Mesenchymal stem cell (in vitro differentiated cells and primary cell): ENCODE results near the gene ZFYVE28.

Experiments
- DNase-seq: peaks from one replicate; pipeline ENCODE4 v3.0.0-alpha.2; 2013
- H2AFZ ChIP-seq: one replicate; pipeline ENCODE4 v1.6.1; 2013; ENCODE audit warnings: low read depth, mild to moderate bottlenecking, control low read depth, inconsistent platforms, low read length, moderate library complexity
- H2AK5ac ChIP-seq: 2 replicates; pipeline ENCODE4 v1.6.1; 2013; ENCODE audit warnings: low read length, moderate library complexity, mild to moderate bottlenecking, inconsistent platforms; ENCODE audit not compliant: severe bottlenecking
- H2BK120ac ChIP-seq: one replicate; pipeline ENCODE4 v1.6.1; 2013; ENCODE audit warnings: low read depth, mild to moderate bottlenecking, inconsistent platforms, low read length, moderate library complexity
- H2BK12ac ChIP-seq, 2 experiments: one replicate each; pipeline ENCODE4 v1.6.1; 2013; ENCODE audit warnings: inconsistent platforms in 2 of 2, low read length in 2 of 2, mild to moderate bottlenecking in 2 of 2, moderate library complexity in 2 of 2, control low read depth in 1 of 2
- H2BK15ac ChIP-seq: one replicate; pipeline ENCODE4 v1.6.1; 2013; ENCODE audit warnings: mild to moderate bottlenecking, low read depth, inconsistent platforms; ENCODE audit not compliant: poor library complexity, severe bottlenecking
- H2BK5ac ChIP-seq: 2 replicates; pipeline ENCODE4 v1.6.1; 2013; ENCODE audit warnings: low read depth, mild to moderate bottlenecking, low read length, control low read depth, inconsistent platforms; ENCODE audit not compliant: poor library complexity, severe bottlenecking
- H3K14ac ChIP-seq, 2 experiments: one replicate each; pipeline ENCODE4 v1.6.1; 2013; ENCODE audit warnings: inconsistent platforms in 2 of 2, low read length in 2 of 2, control low read depth in 1 of 2, mild to moderate bottlenecking in 1 of 2, moderate library complexity in 1 of 2
- H3K18ac ChIP-seq, 2 experiments: one replicate each; pipeline ENCODE4 v1.6.1; 2013; ENCODE audit warnings: inconsistent platforms in 2 of 2, low read length in 2 of 2, control low read depth in 1 of 2, low read depth in 1 of 2, mild to moderate bottlenecking in 1 of 2
- H3K23ac ChIP-seq, 2 experiments: one replicate each; pipeline ENCODE4 v1.6.1; 2013; ENCODE audit warnings: inconsistent platforms in 2 of 2, low read length in 2 of 2, mild to moderate bottlenecking in 2 of 2, moderate library complexity in 2 of 2, control low read depth in 1 of 2
- H3K27ac ChIP-seq: 2 replicates; pipeline ENCODE4 v1.5.1; 2013; ENCODE audit warnings: mild to moderate bottlenecking, moderate library complexity, low read length, control low read depth, inconsistent platforms; ENCODE audit not compliant: poor library complexity, severe bottlenecking
- H3K27me3 ChIP-seq, 2 experiments: 2 replicates each; pipeline versions ENCODE4 v1.6.1 to v1.7.0; 2013; ENCODE audit warnings: low read length in 2 of 2, mild to moderate bottlenecking in 2 of 2, moderate library complexity in 2 of 2, control low read depth in 1 of 2, inconsistent platforms in 1 of 2; ENCODE audit not compliant: control insufficient read depth in 1 of 2, insufficient read depth in 1 of 2
- H3K36me3 ChIP-seq, 2 experiments: 2 replicates each; pipeline versions ENCODE4 v1.6.1 to v1.7.0; 2013; ENCODE audit warnings: low read length in 2 of 2, control low read depth in 1 of 2, inconsistent platforms in 1 of 2, low read depth in 1 of 2, mild to moderate bottlenecking in 1 of 2; ENCODE audit not compliant: insufficient read depth in 2 of 2, control insufficient read depth in 1 of 2
- H3K4ac ChIP-seq, 2 experiments: one replicate each; pipeline ENCODE4 v1.6.1; 2013; ENCODE audit warnings: inconsistent platforms in 2 of 2, low read length in 2 of 2, mild to moderate bottlenecking in 2 of 2, moderate library complexity in 2 of 2, control low read depth in 1 of 2, low read depth in 1 of 2
- H3K4me1 ChIP-seq: 2 replicates; pipeline ENCODE4 v1.6.1; 2013; ENCODE audit warnings: low read depth, low read length, control low read depth; ENCODE audit not compliant: control insufficient read depth, insufficient read depth
- H3K4me2 ChIP-seq: 2 replicates; pipeline ENCODE4 v1.6.1; 2013; ENCODE audit warnings: low read length, mild to moderate bottlenecking, inconsistent platforms; ENCODE audit not compliant: poor library complexity, severe bottlenecking
- H3K4me3 ChIP-seq, 2 experiments: 2 replicates each; pipeline versions ENCODE4 v1.5.1 to v1.7.0; 2013; ENCODE audit warnings: low read length in 2 of 2, mild to moderate bottlenecking in 2 of 2, control low read depth in 1 of 2, low read depth in 1 of 2; ENCODE audit not compliant: insufficient read depth in 1 of 2
- H3K79me1 ChIP-seq: replicated peaks from 2 replicates; pipeline ENCODE4 v1.6.1; 2013; ENCODE audit warnings: mild to moderate bottlenecking, control low read depth, low read length, inconsistent platforms; ENCODE audit not compliant: poor library complexity, severe bottlenecking
- H3K9ac ChIP-seq: 2 replicates; pipeline ENCODE4 v1.7.0; 2013; ENCODE audit warnings: mild to moderate bottlenecking, low read length, moderate library complexity
- H3K9me3 ChIP-seq: 2 replicates; pipeline ENCODE4 v1.7.0; 2013; ENCODE audit warnings: mild to moderate bottlenecking, low read length; ENCODE audit not compliant: control insufficient read depth
- H4K8ac ChIP-seq: one replicate; pipeline ENCODE4 v1.6.1; 2013; ENCODE audit warnings: inconsistent platforms, mild to moderate bottlenecking, low read length, moderate library complexity
- H4K91ac ChIP-seq: one replicate; pipeline ENCODE4 v1.6.1; 2013; ENCODE audit warnings: mild to moderate bottlenecking, low read length, inconsistent platforms
- WGBS: methylation state at CpG from one replicate; pipeline ENCODE4 v1.1.7; 2013; ENCODE audit warnings: mixed read lengths; 5-methylcytosine and 5-hydroxymethylcytosine counted together

ZFYVE28 gene

GRCh38 chr4:2241003-2241402, 177.4 kb downstream of the ZFYVE28 start:
- no peak overlapping the region for H2BK15ac ChIP-seq
- no peaks in the 10 kb centered on the region for H3K27me3 ChIP-seq
- H2AFZ ChIP-seq: no peak overlapping the region
- no peak overlapping the region for H4K8ac ChIP-seq
- no peak overlapping the region for H3K23ac ChIP-seq
- no peak for DNase-seq
- no peaks in the 10 kb centered on the region for H3K9me3 ChIP-seq
- no peak overlapping the region for H4K91ac ChIP-seq
- H2BK12ac ChIP-seq: no peak overlapping the region
- no peak overlapping the region for H2BK5ac ChIP-seq
- H3K36me3 ChIP-seq: peaks cover 0 to 21% of the 10 kb centered on the region in 2 experiments
- H3K4me2 ChIP-seq: peak overlapping the region; percentile 91
- H3K14ac ChIP-seq: no peak overlapping the region
- H3K4ac ChIP-seq: no peak overlapping the region
- H2BK120ac ChIP-seq: no peak overlapping the region
- H3K18ac ChIP-seq: no peak overlapping the region
- peak overlapping the region; percentile 93 for H3K9ac ChIP-seq
- peak overlapping the region in 1 of 2 experiments; percentile 95 for H3K4me3 ChIP-seq
- H2AK5ac ChIP-seq: no peak overlapping the region
- no peak overlapping the region for H3K27ac ChIP-seq
- H3K4me1 ChIP-seq: peaks cover 7% of the 10 kb centered on the region
- 40% methylated on average over 1 of the region's 7 CpGs for WGBS
- H3K79me1 ChIP-seq: peaks cover 10% of the 10 kb centered on the region

- Histone ChIP-seq H3K23ac (no peak overlapping the region), H2BK12ac (no peak overlapping the region), H3K4me1 (peaks cover 4% of the 10 kb centered on the region), H4K8ac (no peak overlapping the region), H3K4ac (no peak overlapping the region), H3K9ac (no peak overlapping the region), H2BK5ac (no peak overlapping the region), H3K18ac (no peak overlapping the region), H3K9me3 (no peaks in the 10 kb centered on the region), H4K91ac (no peak overlapping the region), H3K4me2 (no peak overlapping the region), H3K4me3 (no peak overlapping the region), H3K36me3 (peaks cover 3 to 39% of the 10 kb centered on the region in 2 experiments), H2BK15ac (no peak overlapping the region), H3K27me3 (no peaks in the 10 kb centered on the region), H2AK5ac (no peak overlapping the region), H3K79me1 (peaks cover 13% of the 10 kb centered on the region), H3K14ac (no peak overlapping the region), H2AFZ (no peak overlapping the region), H3K27ac (no peak overlapping the region), H2BK120ac (no peak overlapping the region)
- no peak for DNase-seq
- WGBS: 83% methylated on average over 1 of the region's 3 CpGs
Measured at GRCh38 chr4:2236944-2237666, 181.3 kb downstream of the ZFYVE28 start.

GRCh38 chr4:2231082-2231481, 187.4 kb downstream of the ZFYVE28 start:
- Histone ChIP-seq H4K91ac (no peak overlapping the region), H2AFZ (no peak overlapping the region), H2AK5ac (no peak overlapping the region), H3K4me2 (no peak overlapping the region), H3K18ac (no peak overlapping the region), H3K9me3 (no peaks in the 10 kb centered on the region), H3K14ac (no peak overlapping the region), H2BK5ac (no peak overlapping the region), H3K9ac (no peak overlapping the region), H2BK15ac (no peak overlapping the region), H2BK12ac (no peak overlapping the region), H3K4me3 (no peak overlapping the region), H3K27me3 (no peaks in the 10 kb centered on the region), H2BK120ac (no peak overlapping the region), H3K4ac (no peak overlapping the region), H3K79me1 (peaks cover 6% of the 10 kb centered on the region), H3K23ac (no peak overlapping the region), H4K8ac (no peak overlapping the region), H3K36me3 (peaks cover 5 to 37% of the 10 kb centered on the region in 2 experiments), H3K4me1 (peaks cover 2% of the 10 kb centered on the region), H3K27ac (no peak overlapping the region)
- WGBS: 100% methylated on average over 6 of the region's 6 CpGs
- no peak for DNase-seq

GRCh38 chr4:2226261-2226660, 192.2 kb downstream of the ZFYVE28 start:
- no peak overlapping the region for H2AFZ ChIP-seq
- H3K4ac ChIP-seq: no peak overlapping the region
- H2BK12ac ChIP-seq: no peak overlapping the region
- WGBS: 91% methylated on average over 2 of the region's 2 CpGs
- H3K4me2 ChIP-seq: no peak overlapping the region
- no peak overlapping the region for H2BK120ac ChIP-seq
- no peak overlapping the region for H3K4me3 ChIP-seq
- no peak overlapping the region for H2AK5ac ChIP-seq
- no peak for DNase-seq
- no peak overlapping the region for H2BK15ac ChIP-seq
- no peaks in the 10 kb centered on the region for H3K9me3 ChIP-seq
- H3K23ac ChIP-seq: no peak overlapping the region
- H3K4me1 ChIP-seq: peaks cover 1% of the 10 kb centered on the region
- no peak overlapping the region for H4K8ac ChIP-seq
- no peak overlapping the region for H4K91ac ChIP-seq
- no peak overlapping the region for H2BK5ac ChIP-seq
- no peak overlapping the region for H3K18ac ChIP-seq
- no peak overlapping the region for H3K27ac ChIP-seq
- H3K79me1 ChIP-seq: peaks cover 5% of the 10 kb centered on the region
- H3K9ac ChIP-seq: no peak overlapping the region
- no peak overlapping the region for H3K14ac ChIP-seq
- H3K36me3 ChIP-seq: peaks cover 8 to 30% of the 10 kb centered on the region in 2 experiments
- H3K27me3 ChIP-seq: no peaks in the 10 kb centered on the region
